HepG2 (cell line): ENCODE data around the gene TRMT112. TPM values are rescaled to one million over a fixed set of nuclear protein-coding genes. Genes with fewer than 3 reads are reported as not detected.

Experiments
- BHLHE40 ChIP-seq: IDR thresholded peaks from 2 replicates; pipeline ENCODE4 v1.6.1; 2011; ENCODE audit warnings: low read length, improper control_type of control experiment
- ELF3 ChIP-seq: IDR thresholded peaks from 2 replicates; pipeline ENCODE4 v1.6.1; 2016; ENCODE audit warnings: missing genetic modification reagents, missing compliant biosample characterization
- GRHL1 ChIP-seq: sonication (generic); formaldehyde crosslinking; conservative IDR thresholded peaks from 2 replicates; pipeline ENCODE4 v1.8.0; 2022; ENCODE audit warnings: missing genetic modification reagents
- HOXD1 ChIP-seq: sonication (generic); formaldehyde crosslinking; IDR thresholded peaks from 2 replicates; pipeline ENCODE4 v1.5.0; 2020; ENCODE audit warnings: missing genetic modification reagents
- KMT2B ChIP-seq: IDR thresholded peaks from 2 replicates; pipeline ENCODE4 v1.6.1; 2016; ENCODE audit warnings: missing genetic modification reagents, missing compliant biosample characterization
- MTF2 ChIP-seq: sonication (generic); formaldehyde crosslinking; IDR thresholded peaks from 2 replicates; pipeline ENCODE4 v1.5.0; 2020; ENCODE audit warnings: missing genetic modification reagents, borderline replicate concordance
- NONO ChIP-seq, 2 experiments: fragments of 450-650 bp in 1 of 2; sonication (generic) in 1 of 2; formaldehyde crosslinking in 1 of 2; IDR thresholded peaks in 1 of 2; conservative IDR thresholded peaks in 1 of 2; 2 replicates each; pipeline versions ENCODE4 v1.6.1 to v1.8.0; 2017 to 2022; ENCODE audit warnings: mild to moderate bottlenecking in 1 of 2, missing genetic modification reagents in 1 of 2, moderate library complexity in 1 of 2
- PRDM10 ChIP-seq: sonication (generic); formaldehyde crosslinking; IDR thresholded peaks from 2 replicates; pipeline ENCODE4 v1.4.0; 2020; ENCODE audit warnings: low read depth, missing genetic modification reagents
- RCOR2 ChIP-seq: IDR thresholded peaks from 2 replicates; pipeline ENCODE4 v1.6.1; 2016; ENCODE audit warnings: missing biosample characterization, missing genetic modification reagents
- ZNF616 ChIP-seq: sonication (generic); formaldehyde crosslinking; IDR thresholded peaks from 2 replicates; pipeline ENCODE4 v1.5.0; 2020; ENCODE audit warnings: low read depth, mild to moderate bottlenecking, missing genetic modification reagents
- ZNF724P ChIP-seq: sonication (generic); formaldehyde crosslinking; IDR thresholded peaks from 2 replicates; pipeline ENCODE4 v1.8.0; 2022; ENCODE audit warnings: missing genetic modification reagents, borderline replicate concordance
- ZNF776 ChIP-seq: sonication (generic); formaldehyde crosslinking; IDR thresholded peaks from 2 replicates; pipeline ENCODE4 v1.4.0; 2020; ENCODE audit warnings: mild to moderate bottlenecking, missing genetic modification reagents
- polyA plus RNA-seq, 8 experiments: library from polyadenylated mRNA; depleted of rRNA in 3 of 8; stranded (reverse) in 7 of 8; unstranded in 1 of 8; fragments of >200 nt; fragmentation: Illumina TruSeq in 4 of 8; extraction: Trizol in 4 of 8; gene quantifications; 2 replicates each; pipeline versions ENCODE4 v1.2.1 to v1.2.3, GENCODE V29; 2011 to 2016; ENCODE audit warnings: low read depth in 4 of 8, missing spikeins in 1 of 8, mixed read lengths in 1 of 8; ENCODE audit not compliant: insufficient read depth in 1 of 8
- total RNA-seq, 5 experiments: library from RNA; depleted of rRNA; stranded (reverse); fragments of >200 nt; fragmentation: Illumina TruSeq; extraction: Trizol; gene quantifications; 2 replicates each; pipeline ENCODE4 v1.2.3, GENCODE V29; 2016; ENCODE audit warnings: low read depth in 1 of 5
- TF ChIP-seq, protein P1 (sequence below): sonication (generic); formaldehyde crosslinking; IDR thresholded peaks from 2 replicates; pipeline ENCODE4 v1.4.0; 2020; ENCODE audit warnings: missing genetic modification reagents
- TF ChIP-seq, protein P2 (sequence below): sonication (generic); IDR thresholded peaks from 2 replicates; pipeline ENCODE4 v1.6.1; 2016; ENCODE audit warnings: low read depth, borderline replicate concordance
- TF ChIP-seq, protein P3 (sequence below): sonication (generic); formaldehyde crosslinking; IDR thresholded peaks from 2 replicates; pipeline ENCODE4 v1.9.0; 2021; ENCODE audit warnings: missing genetic modification reagents, borderline replicate concordance
- TF ChIP-seq, protein P4 (sequence below): sonication (generic); formaldehyde crosslinking; IDR thresholded peaks from 2 replicates; pipeline ENCODE4 v1.8.0; 2022; ENCODE audit warnings: missing genetic modification reagents, mild to moderate bottlenecking, moderate library complexity, borderline replicate concordance

The TRMT112 gene
- total and polyA plus RNA-seq, 2 of the 13 experiments (the other 11 are each of a cell fraction or from before 2014, with no cell fraction given) = 186 to 409 TPM

GRCh38 chr11:64355078-64355940, 38.0 kb upstream of the TRMT112 start (continued):
- TF ChIP-seq ZNF724P = peak; percentile 40; the same call in 1 of the 2 replicates
- TF ChIP-seq ZNF616 (CRISPR knock-in tag) = 0 out of 2 replicates have a peak, but pooled peaks have one; percentile 54
- no peak for TF ChIP-seq BHLHE40
- no peak for TF ChIP-seq NONO (IDR thresholded peaks at IDR 0.05)
- TF ChIP-seq NONO (CRISPR knock-in tag; conservative IDR thresholded peaks at IDR 0.05) = 0 out of 2 replicates have a peak, but pooled peaks have one; percentile 31
- TF ChIP-seq PRDM10 (CRISPR knock-in tag) = peak; percentile 39; the same call in 1 of the 2 replicates
- peak; percentile 44; the same call in 1 of the 2 replicates for TF ChIP-seq KMT2B (CRISPR knock-in tag)
- TF ChIP-seq, protein P1, sequence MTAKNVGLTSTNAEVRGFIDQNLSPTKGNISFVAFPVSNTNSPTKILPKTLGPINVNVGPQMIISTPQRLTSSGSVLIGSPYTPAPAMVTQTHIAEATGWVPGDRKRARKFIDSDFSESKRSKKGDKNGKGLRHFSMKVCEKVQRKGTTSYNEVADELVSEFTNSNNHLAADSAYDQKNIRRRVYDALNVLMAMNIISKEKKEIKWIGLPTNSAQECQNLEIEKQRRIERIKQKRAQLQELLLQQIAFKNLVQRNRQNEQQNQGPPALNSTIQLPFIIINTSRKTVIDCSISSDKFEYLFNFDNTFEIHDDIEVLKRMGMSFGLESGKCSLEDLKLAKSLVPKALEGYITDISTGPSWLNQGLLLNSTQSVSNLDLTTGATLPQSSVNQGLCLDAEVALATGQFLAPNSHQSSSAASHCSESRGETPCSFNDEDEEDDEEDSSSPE (CRISPR knock-in tag) = peak; percentile 43; the same call in 1 of the 2 replicates
- TF ChIP-seq GRHL1 (CRISPR knock-in tag) = no peak
- TF ChIP-seq, protein P2, sequence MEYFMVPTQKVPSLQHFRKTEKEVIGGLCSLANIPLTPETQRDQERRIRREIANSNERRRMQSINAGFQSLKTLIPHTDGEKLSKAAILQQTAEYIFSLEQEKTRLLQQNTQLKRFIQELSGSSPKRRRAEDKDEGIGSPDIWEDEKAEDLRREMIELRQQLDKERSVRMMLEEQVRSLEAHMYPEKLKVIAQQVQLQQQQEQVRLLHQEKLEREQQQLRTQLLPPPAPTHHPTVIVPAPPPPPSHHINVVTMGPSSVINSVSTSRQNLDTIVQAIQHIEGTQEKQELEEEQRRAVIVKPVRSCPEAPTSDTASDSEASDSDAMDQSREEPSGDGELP = peak; percentile 58; the same call in 1 of the 2 replicates
- TF ChIP-seq, protein P3, sequence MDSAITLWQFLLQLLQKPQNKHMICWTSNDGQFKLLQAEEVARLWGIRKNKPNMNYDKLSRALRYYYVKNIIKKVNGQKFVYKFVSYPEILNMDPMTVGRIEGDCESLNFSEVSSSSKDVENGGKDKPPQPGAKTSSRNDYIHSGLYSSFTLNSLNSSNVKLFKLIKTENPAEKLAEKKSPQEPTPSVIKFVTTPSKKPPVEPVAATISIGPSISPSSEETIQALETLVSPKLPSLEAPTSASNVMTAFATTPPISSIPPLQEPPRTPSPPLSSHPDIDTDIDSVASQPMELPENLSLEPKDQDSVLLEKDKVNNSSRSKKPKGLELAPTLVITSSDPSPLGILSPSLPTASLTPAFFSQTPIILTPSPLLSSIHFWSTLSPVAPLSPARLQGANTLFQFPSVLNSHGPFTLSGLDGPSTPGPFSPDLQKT (CRISPR knock-in tag) = no peak
- TF ChIP-seq HOXD1 (CRISPR knock-in tag) = 0 out of 2 replicates have a peak, but pooled peaks have one; percentile 45
- peak; percentile 86 for TF ChIP-seq ELF3
- no peak for TF ChIP-seq ZNF776
- TF ChIP-seq MTF2 (CRISPR knock-in tag) = peak; percentile 73; the same call in 1 of the 2 replicates
- TF ChIP-seq, protein P4, sequence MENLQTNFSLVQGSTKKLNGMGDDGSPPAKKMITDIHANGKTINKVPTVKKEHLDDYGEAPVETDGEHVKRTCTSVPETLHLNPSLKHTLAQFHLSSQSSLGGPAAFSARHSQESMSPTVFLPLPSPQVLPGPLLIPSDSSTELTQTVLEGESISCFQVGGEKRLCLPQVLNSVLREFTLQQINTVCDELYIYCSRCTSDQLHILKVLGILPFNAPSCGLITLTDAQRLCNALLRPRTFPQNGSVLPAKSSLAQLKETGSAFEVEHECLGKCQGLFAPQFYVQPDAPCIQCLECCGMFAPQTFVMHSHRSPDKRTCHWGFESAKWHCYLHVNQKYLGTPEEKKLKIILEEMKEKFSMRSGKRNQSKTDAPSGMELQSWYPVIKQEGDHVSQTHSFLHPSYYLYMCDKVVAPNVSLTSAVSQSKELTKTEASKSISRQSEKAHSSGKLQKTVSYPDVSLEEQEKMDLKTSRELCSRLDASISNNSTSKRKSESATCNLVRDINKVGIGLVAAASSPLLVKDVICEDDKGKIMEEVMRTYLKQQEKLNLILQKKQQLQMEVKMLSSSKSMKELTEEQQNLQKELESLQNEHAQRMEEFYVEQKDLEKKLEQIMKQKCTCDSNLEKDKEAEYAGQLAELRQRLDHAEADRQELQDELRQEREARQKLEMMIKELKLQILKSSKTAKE (CRISPR knock-in tag) = 0 out of 2 replicates have a peak, but pooled peaks have one; percentile 14
- TF ChIP-seq RCOR2 = peak; percentile 25; the same call in 1 of the 2 replicates
